ENCODE data around the gene PCCA. TPM values are rescaled to one million over a fixed set of nuclear protein-coding genes. Genes with fewer than 3 reads are reported as not detected.

The PCCA gene
- total RNA-seq, 3 donors from 2014 or later, result 46.6 to 69.8 (median 64.7) TPM

GRCh38 chr13:100495455-100495854 is 406.6 kb downstream of the PCCA start:
- H3K4me1 ChIP-seq, result no peaks in the 10 kb centered on the region
- H3K9me3 ChIP-seq, result no peaks in the 10 kb centered on the region
- TF ChIP-seq POLR2A (IDR thresholded peaks at IDR 0.05), result no peak
- TF ChIP-seq POLR2AphosphoS5 (IDR thresholded peaks at IDR 0.05), result no peak
- TF ChIP-seq CTCF (IDR thresholded peaks at IDR 0.05), result no peak
- DNase-seq (ENCODE audit: low spot score in 2 of 2), result no peak
- no peaks in the 10 kb centered on the region for H3K36me3 ChIP-seq
- no peak overlapping the region for H3K4me3 ChIP-seq
- H3K27ac ChIP-seq, result no peak overlapping the region
- no peaks in the 10 kb centered on the region for H3K27me3 ChIP-seq
- intact Hi-C loops (cut with DNase I; ENCODE audit: low total_unique reads), result no loop called here

GRCh38 chr13:100497389-100497788 is 408.5 kb downstream of the PCCA start:
- Histone ChIP-seq H3K27ac (no peak overlapping the region), H3K4me3 (no peak overlapping the region), H3K4me1 (no peaks in the 10 kb centered on the region), H3K27me3 (no peaks in the 10 kb centered on the region), H3K36me3 (no peaks in the 10 kb centered on the region), H3K9me3 (no peaks in the 10 kb centered on the region)
- intact Hi-C loops (cut with DNase I; ENCODE audit: low total_unique reads), result no loop called here
- DNase-seq (ENCODE audit: low spot score in 2 of 2), result no peak
- TF ChIP-seq POLR2A (IDR thresholded peaks at IDR 0.05) (no peak), POLR2AphosphoS5 (IDR thresholded peaks at IDR 0.05) (no peak), CTCF (IDR thresholded peaks at IDR 0.05) (no peak)

GRCh38 chr13:100502446-100502845 is 413.6 kb downstream of the PCCA start:
- H3K27ac ChIP-seq, result no peak overlapping the region
- no peak overlapping the region for H3K4me3 ChIP-seq
- H3K4me1 ChIP-seq, result no peaks in the 10 kb centered on the region
- DNase-seq (ENCODE audit: low spot score in 2 of 2), result no peak
- no peaks in the 10 kb centered on the region for H3K27me3 ChIP-seq
- H3K36me3 ChIP-seq, result no peaks in the 10 kb centered on the region
- no peaks in the 10 kb centered on the region for H3K9me3 ChIP-seq
- intact Hi-C loops (cut with DNase I; ENCODE audit: low total_unique reads), result no loop called here
- no peak for TF ChIP-seq CTCF (IDR thresholded peaks at IDR 0.05)
- no peak for TF ChIP-seq POLR2A (IDR thresholded peaks at IDR 0.05)
- TF ChIP-seq POLR2AphosphoS5 (IDR thresholded peaks at IDR 0.05), result no peak

GRCh38 chr13:100503622-100504021 is 414.7 kb downstream of the PCCA start:
- intact Hi-C loops (cut with DNase I; ENCODE audit: low total_unique reads), result no loop called here
- Histone ChIP-seq H3K27me3 (no peaks in the 10 kb centered on the region), H3K4me1 (no peaks in the 10 kb centered on the region), H3K27ac (no peak overlapping the region), H3K36me3 (no peaks in the 10 kb centered on the region), H3K9me3 (no peaks in the 10 kb centered on the region), H3K4me3 (no peak overlapping the region)
- no peak for DNase-seq (ENCODE audit: low spot score in 2 of 2)
- no peak for TF ChIP-seq POLR2A (IDR thresholded peaks at IDR 0.05)
- no peak for TF ChIP-seq CTCF (IDR thresholded peaks at IDR 0.05)
- no peak for TF ChIP-seq POLR2AphosphoS5 (IDR thresholded peaks at IDR 0.05)

GRCh38 chr13:100506154-100506553 is 417.3 kb downstream of the PCCA start:
- intact Hi-C loops (cut with DNase I; ENCODE audit: low total_unique reads), result no loop called here
- Histone ChIP-seq H3K27me3 (no peaks in the 10 kb centered on the region), H3K9me3 (no peaks in the 10 kb centered on the region), H3K4me3 (no peak overlapping the region), H3K4me1 (no peaks in the 10 kb centered on the region), H3K36me3 (no peaks in the 10 kb centered on the region), H3K27ac (no peak overlapping the region)
- TF ChIP-seq CTCF (IDR thresholded peaks at IDR 0.05), result no peak
- TF ChIP-seq POLR2A (IDR thresholded peaks at IDR 0.05), result no peak
- no peak for TF ChIP-seq POLR2AphosphoS5 (IDR thresholded peaks at IDR 0.05)
- DNase-seq (ENCODE audit: low spot score in 2 of 2), result no peak

All from breast epithelium (tissue), 4 donors.